ENCODE measurements around the gene SLC43A2.
A peak's percentile ranks its signal among the peaks of the same experiment; 100 is the strongest.

SLC43A2 gene

GRCh38 chr17:1557355-1558095 is 71.1 kb downstream of the SLC43A2 start:
- CTCF ChIA-PET: interaction anchor here (0.6 to 2.8 kb wide), 3 partner anchors 17 to 32 kb away, joined by 3 to 10 read pairs (median 4); no protein-coding TSS in a partner anchor
- TF ChIP-seq ZBTB49 (tag by site-specific recombination; IDR thresholded peaks at IDR 0.05; ENCODE audit: low read depth) (no peak), PRDM4 (tag by site-specific recombination; IDR thresholded peaks at IDR 0.05) (no peak), ZNF561 (tag by site-specific recombination; IDR thresholded peaks at IDR 0.05; ENCODE audit: borderline replicate concordance) (no peak), ZNF701 (tag by site-specific recombination; IDR thresholded peaks at IDR 0.05) (no peak), ZBTB21 (tag by site-specific recombination; IDR thresholded peaks at IDR 0.05) (no peak), ZNF837 (tag by site-specific recombination; IDR thresholded peaks at IDR 0.05) (no peak), TRIM28 (IDR thresholded peaks at IDR 0.05; ENCODE audit: borderline replicate concordance, low read length) (no peak), FEZF1 (tag by site-specific recombination; IDR thresholded peaks at IDR 0.05) (no peak), SCRT2 (tag by site-specific recombination; IDR thresholded peaks at IDR 0.05) (no peak), YY1 (tag by site-specific recombination; IDR thresholded peaks at IDR 0.05) (no peak)
- TF ChIP-seq, protein P1, sequence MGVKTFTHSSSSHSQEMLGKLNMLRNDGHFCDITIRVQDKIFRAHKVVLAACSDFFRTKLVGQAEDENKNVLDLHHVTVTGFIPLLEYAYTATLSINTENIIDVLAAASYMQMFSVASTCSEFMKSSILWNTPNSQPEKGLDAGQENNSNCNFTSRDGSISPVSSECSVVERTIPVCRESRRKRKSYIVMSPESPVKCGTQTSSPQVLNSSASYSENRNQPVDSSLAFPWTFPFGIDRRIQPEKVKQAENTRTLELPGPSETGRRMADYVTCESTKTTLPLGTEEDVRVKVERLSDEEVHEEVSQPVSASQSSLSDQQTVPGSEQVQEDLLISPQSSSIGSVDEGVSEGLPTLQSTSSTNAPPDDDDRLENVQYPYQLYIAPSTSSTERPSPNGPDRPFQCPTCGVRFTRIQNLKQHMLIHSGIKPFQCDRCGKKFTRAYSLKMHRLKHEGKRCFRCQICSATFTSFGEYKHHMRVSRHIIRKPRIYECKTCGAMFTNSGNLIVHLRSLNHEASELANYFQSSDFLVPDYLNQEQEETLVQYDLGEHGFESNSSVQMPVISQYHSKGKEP (tag by site-specific recombination; IDR thresholded peaks at IDR 0.05): no peak

GRCh38 chr17:1555651-1556471 is 72.8 kb downstream of the SLC43A2 start:
- CTCF ChIA-PET: interaction anchor here (0.7 to 1.8 kb wide), 3 partner anchors 74 to 190 kb away, joined by 3 to 5 read pairs (median 3); no protein-coding TSS in a partner anchor
- POLR2A ChIA-PET: no interaction called here

More at GRCh38 chr17:1557355-1558095, 71.1 kb downstream of the SLC43A2 start:
- Histone ChIP-seq H3K36me3 (ENCODE audit: control insufficient read depth in 2 of 2, insufficient read depth in 1 of 2, low read length in 2 of 2) (peaks cover 10 to 61% of the 10 kb centered on the region in 2 experiments; a peak in 2 of 3 replicates), H3K27ac (ENCODE audit: extremely low read depth, low read depth, low read length) (peak overlapping the region; percentile 28; the same call in 1 of the 2 replicates), H3K4me1 (ENCODE audit: control insufficient read depth, insufficient read depth, low read length) (peaks cover 6% of the 10 kb centered on the region), H3K4me3 (ENCODE audit: low read depth, low read length) (no peak overlapping the region), H3K9me3 (ENCODE audit: control insufficient read depth, insufficient read depth, low read depth, low read length) (no peaks in the 10 kb centered on the region)
- POLR2A ChIA-PET: no interaction called here

More at GRCh38 chr17:1555651-1556471, 72.8 kb downstream of the SLC43A2 start:
- H3K9me3 ChIP-seq (ENCODE audit: control insufficient read depth, insufficient read depth, low read depth, low read length): no peaks in the 10 kb centered on the region
- TF ChIP-seq MEIS1 (CRISPR knock-in tag; IDR thresholded peaks at IDR 0.05; ENCODE audit: borderline replicate concordance) (no peak), ZNF777 (tag by site-specific recombination; IDR thresholded peaks at IDR 0.05; ENCODE audit: borderline replicate concordance) (no peak), ZNF121 (tag by site-specific recombination; IDR thresholded peaks at IDR 0.05) (no peak), PRDM1 (tag by site-specific recombination; IDR thresholded peaks at IDR 0.05) (peak; percentile 51), ZNF610 (tag by site-specific recombination; IDR thresholded peaks at IDR 0.05; ENCODE audit: borderline replicate concordance) (no peak), ZFP3 (tag by site-specific recombination; IDR thresholded peaks at IDR 0.05; ENCODE audit: low read depth) (no peak)
- TF ChIP-seq, protein P2, sequence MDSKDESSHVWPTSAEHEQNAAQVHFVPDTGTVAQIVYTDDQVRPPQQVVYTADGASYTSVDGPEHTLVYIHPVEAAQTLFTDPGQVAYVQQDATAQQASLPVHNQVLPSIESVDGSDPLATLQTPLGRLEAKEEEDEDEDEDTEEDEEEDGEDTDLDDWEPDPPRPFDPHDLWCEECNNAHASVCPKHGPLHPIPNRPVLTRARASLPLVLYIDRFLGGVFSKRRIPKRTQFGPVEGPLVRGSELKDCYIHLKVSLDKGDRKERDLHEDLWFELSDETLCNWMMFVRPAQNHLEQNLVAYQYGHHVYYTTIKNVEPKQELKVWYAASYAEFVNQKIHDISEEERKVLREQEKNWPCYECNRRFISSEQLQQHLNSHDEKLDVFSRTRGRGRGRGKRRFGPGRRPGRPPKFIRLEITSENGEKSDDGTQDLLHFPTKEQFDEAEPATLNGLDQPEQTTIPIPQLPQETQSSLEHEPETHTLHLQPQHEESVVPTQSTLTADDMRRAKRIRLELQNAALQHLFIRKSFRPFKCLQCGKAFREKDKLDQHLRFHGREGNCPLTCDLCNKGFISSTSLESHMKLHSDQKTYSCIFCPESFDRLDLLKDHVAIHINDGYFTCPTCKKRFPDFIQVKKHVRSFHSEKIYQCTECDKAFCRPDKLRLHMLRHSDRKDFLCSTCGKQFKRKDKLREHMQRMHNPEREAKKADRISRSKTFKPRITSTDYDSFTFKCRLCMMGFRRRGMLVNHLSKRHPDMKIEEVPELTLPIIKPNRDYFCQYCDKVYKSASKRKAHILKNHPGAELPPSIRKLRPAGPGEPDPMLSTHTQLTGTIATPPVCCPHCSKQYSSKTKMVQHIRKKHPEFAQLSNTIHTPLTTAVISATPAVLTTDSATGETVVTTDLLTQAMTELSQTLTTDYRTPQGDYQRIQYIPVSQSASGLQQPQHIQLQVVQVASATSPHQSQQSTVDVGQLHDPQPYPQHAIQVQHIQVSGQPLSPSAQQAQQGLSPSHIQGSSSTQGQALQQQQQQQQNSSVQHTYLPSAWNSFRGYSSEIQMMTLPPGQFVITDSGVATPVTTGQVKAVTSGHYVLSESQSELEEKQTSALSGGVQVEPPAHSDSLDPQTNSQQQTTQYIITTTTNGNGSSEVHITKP (tag by site-specific recombination; IDR thresholded peaks at IDR 0.05): peak; percentile 76
- H3K4me1 ChIP-seq (ENCODE audit: control insufficient read depth, insufficient read depth, low read length): peaks cover 2% of the 10 kb centered on the region
- H3K36me3 ChIP-seq (ENCODE audit: control insufficient read depth in 2 of 2, insufficient read depth in 1 of 2, low read length in 2 of 2): peaks cover 16 to 78% of the 10 kb centered on the region in 2 experiments; a peak in 2 of 3 replicates
- no peak overlapping the region for H3K4me3 ChIP-seq (ENCODE audit: low read depth, low read length)
- H3K27ac ChIP-seq (ENCODE audit: extremely low read depth, low read depth, low read length): no peak overlapping the region
